IPS-15b (cell line): ENCODE data around the gene SLC25A51.
"Not testable (repeated sequence)": the region's sequence is repeated elsewhere in the genome, so short reads cannot be mapped to it uniquely, and the experiment has no call there.

Experiments
- H3K27me3 ChIP-seq: one replicate; pipeline ENCODE4 v1.6.1; 2013; ENCODE audit warnings: low read length; ENCODE audit not compliant: control insufficient read depth, insufficient read depth
- H3K36me3 ChIP-seq: one replicate; pipeline ENCODE4 v1.6.1; 2013; ENCODE audit warnings: low read length; ENCODE audit not compliant: control insufficient read depth, insufficient read depth
- H3K4me1 ChIP-seq: one replicate; pipeline ENCODE4 v1.6.1; 2013; ENCODE audit warnings: mild to moderate bottlenecking, low read length; ENCODE audit not compliant: control insufficient read depth, insufficient read depth
- H3K4me3 ChIP-seq: one replicate; pipeline ENCODE4 v1.5.1; 2013; ENCODE audit warnings: low read depth, low read length
- H3K9ac ChIP-seq: one replicate; pipeline ENCODE4 v1.6.1; 2013; ENCODE audit warnings: low read depth, mild to moderate bottlenecking, low read length
- H3K9me3 ChIP-seq: one replicate; pipeline ENCODE4 v1.6.1; 2013; ENCODE audit warnings: mild to moderate bottlenecking, low read length; ENCODE audit not compliant: control insufficient read depth, insufficient read depth

Gene SLC25A51

DNA sequence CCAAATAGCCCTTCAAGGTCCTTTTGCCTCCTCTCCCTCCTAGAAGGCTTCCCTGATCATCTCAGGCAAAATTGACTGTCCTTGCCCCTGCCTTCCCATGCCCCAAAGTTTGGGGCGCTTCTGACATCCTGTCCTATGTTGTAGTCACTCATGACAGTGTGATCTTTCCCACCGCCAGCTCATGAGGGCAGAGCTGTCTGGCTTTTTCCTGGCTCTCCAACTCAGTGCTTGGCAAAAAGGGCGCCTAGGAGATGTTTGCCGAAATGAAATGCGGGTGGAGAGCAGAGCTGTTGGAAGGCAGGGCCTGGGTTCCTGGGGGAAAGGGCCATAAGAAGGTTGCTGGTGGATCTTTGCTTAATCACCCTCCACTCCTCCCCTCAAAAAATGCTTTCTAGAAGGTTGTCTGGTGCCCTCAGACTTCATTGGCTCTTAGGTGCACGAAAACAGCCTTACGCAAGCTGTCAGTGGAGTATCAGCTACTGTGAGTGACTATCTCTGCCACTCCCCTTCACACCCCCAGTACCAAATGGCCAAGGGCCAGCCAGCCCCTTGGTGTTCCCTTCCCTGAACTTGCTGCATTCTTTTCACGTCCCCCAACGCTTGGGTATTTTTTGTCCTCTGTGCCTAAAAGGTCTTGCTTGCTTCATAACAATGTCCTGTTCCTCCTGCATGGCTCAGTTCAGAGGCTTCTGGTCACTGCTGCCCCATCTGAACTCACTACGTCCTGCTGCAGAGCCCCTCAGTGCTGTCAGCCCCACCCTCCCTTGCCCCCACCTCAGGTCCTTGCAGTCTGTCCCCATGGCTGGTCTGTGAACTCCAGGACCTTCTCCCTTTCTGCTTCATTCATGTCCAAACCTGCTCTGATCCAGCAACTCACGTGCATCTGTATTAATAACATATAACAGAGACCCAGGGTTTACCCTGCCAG, 2.6 kb upstream of the SLC25A51 start:
- Histone ChIP-seq H3K9me3 (no peaks in the 10 kb centered on the region), H3K4me3 (no peak overlapping the region), H3K27me3 (no peaks in the 10 kb centered on the region), H3K4me1 (peaks cover 6% of the 10 kb centered on the region), H3K36me3 (no peaks in the 10 kb centered on the region), H3K9ac (no peak overlapping the region)

DNA sequence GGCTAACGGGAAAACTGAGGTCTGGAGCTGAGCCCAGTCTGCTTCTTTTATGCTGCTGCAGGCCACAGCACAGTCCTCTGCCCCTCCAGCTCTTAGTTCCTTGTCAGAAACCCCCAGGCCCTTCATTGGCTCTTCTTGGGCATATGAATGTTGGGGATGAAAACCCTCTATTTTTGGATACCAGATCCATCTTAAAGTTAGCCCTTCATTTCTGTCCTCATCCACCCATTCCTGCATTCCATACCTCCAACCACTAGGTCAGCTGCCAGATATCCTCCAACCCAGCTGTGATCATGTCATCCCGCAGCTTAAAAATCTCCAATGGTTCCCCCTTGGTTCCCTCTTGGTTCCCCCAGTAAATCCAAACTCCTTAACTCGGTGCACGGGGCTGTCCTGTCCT, 1.8 kb upstream of the SLC25A51 start:
- H3K4me1 ChIP-seq = peaks cover 6% of the 10 kb centered on the region
- H3K4me3 ChIP-seq = no peak overlapping the region

DNA sequence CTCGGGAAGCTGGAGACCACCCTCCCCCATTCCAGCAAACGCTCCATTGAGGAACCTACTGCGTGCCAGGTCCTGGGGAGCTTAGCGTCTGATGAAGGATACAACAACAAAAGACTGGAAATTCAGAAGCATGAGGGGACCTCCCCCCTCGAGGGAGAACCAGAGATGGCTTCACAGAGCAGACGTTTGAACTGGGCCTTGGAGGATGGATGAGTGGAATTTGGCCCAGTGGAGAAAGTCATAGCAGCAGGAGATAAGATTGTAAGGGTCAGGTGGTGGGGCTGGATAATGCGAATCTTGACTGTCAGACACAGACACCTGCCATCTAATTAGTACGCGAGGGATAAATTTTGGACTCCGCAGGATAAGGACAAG, 1.2 kb upstream of the SLC25A51 start:
- no peaks in the 10 kb centered on the region for H3K36me3 ChIP-seq
- H3K9me3 ChIP-seq = no peaks in the 10 kb centered on the region
- peak overlapping the region; percentile 97 for H3K4me3 ChIP-seq
- peaks cover 6% of the 10 kb centered on the region for H3K4me1 ChIP-seq
- H3K27me3 ChIP-seq = no peaks in the 10 kb centered on the region
- H3K9ac ChIP-seq = no peak overlapping the region

More for the DNA sequence above, 1.8 kb upstream of the SLC25A51 start:
- no peak overlapping the region for H3K9ac ChIP-seq
- no peaks in the 10 kb centered on the region for H3K9me3 ChIP-seq
- H3K27me3 ChIP-seq = no peaks in the 10 kb centered on the region
- no peaks in the 10 kb centered on the region for H3K36me3 ChIP-seq

DNA sequence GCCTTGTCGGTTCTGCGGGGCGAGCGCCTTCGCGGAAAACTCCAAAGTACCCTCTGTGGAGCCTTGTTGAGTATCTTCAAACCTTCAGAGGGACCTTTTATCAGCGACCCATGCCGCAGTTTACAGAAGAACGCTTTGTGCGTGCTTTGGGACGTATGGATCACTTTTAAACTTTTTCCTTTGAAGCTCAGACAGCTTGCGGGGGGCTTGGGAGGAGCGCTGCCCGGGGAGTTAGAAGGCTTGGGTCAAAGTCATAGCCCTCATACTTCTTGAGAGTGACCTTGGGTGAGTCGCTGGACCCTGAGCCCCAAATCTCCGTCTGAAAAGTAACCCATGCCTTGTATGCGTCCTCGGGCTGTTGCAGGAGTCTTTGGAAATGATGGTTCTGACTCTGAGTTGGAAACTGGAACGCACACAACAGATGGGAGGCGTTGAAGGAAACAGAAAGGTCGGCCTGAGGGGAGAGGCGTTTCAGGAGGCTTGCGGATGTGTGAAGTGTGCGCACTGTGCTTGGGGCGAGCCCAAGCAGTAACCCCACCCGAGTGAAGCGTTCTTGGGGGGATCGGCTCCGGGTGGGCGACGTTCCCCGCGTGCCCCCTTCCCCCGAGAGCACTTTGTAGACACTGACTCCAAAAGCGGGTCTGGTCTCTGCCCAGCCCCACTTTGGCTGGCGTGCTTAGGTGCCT, 661 bp upstream of the SLC25A51 start:
- Histone ChIP-seq H3K9ac (peak overlapping the region; percentile 68), H3K4me3 (peak overlapping the region; percentile 97), H3K9me3 (no peaks in the 10 kb centered on the region), H3K27me3 (no peaks in the 10 kb centered on the region), H3K4me1 (peaks cover 6% of the 10 kb centered on the region), H3K36me3 (no peaks in the 10 kb centered on the region)

DNA sequence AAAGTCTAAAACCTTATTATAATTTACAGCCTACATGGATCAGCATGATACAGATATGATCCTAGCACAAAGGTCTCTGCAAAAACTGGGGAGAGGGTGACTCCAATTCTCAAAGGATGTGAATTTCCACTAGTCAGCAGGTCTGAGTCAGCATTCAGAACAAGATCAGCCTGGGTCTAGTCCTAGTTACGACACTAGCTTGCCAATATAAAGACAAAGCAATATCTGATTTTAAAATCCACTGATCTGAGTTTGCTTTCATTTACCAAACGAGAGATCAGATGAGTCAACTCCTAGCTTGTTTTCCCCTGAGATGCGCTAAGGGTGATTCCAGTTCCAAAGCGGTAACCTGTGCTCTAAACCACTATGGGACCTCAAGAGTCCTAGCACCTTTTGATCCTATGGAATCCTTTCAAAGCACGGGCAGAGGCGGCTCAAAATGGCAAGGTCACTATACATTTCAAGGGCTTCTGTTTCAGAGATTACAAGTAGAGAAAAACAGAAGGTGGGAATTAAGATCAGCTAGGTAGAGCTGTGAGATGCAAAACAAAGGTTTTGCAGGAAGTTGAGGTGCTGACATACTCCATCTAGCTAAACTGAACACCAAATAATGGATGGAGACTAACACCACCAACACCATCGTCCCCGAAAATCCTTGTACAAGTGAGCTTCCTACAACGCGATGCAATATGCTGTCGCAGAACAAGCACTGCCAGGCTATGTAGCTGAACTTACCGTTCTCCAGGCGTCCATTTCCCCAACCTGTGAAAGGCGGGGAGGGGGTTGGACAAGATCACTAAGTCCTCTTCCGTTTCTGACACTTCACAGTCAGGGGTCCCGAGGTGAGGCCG, 906 bp downstream of the SLC25A51 start:
- peak overlapping the region; percentile 97 for H3K4me3 ChIP-seq
- H3K9ac ChIP-seq = peak overlapping the region; percentile 76
- H3K4me1 ChIP-seq = peaks cover 6% of the 10 kb centered on the region
- no peaks in the 10 kb centered on the region for H3K9me3 ChIP-seq
- H3K27me3 ChIP-seq = no peaks in the 10 kb centered on the region
- H3K36me3 ChIP-seq = no peaks in the 10 kb centered on the region

DNA sequence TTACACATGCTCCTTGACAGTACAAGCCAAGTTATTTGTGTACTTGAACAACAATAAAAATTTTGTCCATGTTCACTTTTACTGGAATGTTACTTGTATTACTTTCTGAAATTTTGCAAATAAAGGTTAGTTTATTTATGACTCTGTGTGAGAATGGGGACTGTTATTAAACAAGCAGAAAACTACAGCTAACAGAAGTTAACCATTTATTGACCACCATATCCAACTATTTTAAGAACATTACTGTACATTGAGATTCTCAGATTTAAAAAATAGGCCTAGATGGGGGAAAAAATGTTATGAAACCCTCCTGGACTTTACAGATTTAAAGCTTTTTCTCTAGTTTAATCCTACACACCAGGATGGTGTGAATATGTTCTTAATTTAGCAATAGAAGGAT, 1.8 kb downstream of the SLC25A51 start:
- Histone ChIP-seq H3K4me3 (no peak overlapping the region), H3K36me3 (peaks cover 4% of the 10 kb centered on the region), H3K4me1 (peaks cover 6% of the 10 kb centered on the region), H3K27me3 (no peaks in the 10 kb centered on the region), H3K9me3 (no peaks in the 10 kb centered on the region), H3K9ac (no peak overlapping the region)

DNA sequence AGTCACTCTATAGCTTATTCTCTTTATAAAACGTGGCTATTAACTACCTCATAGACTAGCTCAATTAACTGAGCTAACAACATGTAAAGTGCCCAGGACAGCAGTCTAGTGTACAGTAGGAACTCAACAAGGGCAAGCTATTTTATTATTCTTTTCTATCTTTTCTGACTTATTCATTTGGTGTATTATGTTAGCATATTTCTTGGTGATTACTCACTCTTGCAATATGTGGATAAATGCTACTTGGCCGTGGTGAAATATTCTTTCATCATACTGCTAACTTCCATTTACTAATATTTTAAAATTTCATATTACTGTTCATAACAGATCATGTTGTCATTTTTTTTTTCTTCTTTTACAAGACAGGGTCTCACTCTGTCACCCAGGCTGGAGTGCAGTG, 4.9 kb downstream of the SLC25A51 start:
- H3K27me3 ChIP-seq = no peaks in the 10 kb centered on the region
- H3K36me3 ChIP-seq = peaks cover 4% of the 10 kb centered on the region
- peaks cover 4% of the 10 kb centered on the region for H3K4me1 ChIP-seq
- no peak overlapping the region for H3K4me3 ChIP-seq
- H3K9me3 ChIP-seq = no peaks in the 10 kb centered on the region
- no peak overlapping the region for H3K9ac ChIP-seq

DNA sequence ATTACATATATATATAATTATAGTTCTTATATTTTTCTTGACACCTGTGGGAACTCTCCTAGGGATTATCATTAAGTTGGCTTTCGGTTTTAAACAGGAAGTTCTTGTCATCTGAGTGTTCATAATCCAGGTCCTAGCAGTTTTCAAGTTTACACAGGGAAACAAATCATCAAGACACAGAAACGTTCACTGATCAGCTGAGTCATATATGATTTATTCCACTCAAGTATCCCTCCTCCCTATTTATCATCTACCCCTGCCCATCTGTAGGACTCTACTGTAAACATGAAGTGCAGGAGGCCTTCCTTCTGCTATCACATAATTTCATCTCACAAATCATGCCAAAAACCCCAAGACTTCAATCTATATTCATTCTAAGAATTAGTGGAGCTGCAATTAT, 6.3 kb downstream of the SLC25A51 start:
- peaks cover 7% of the 10 kb centered on the region for H3K36me3 ChIP-seq
- no peak overlapping the region for H3K9ac ChIP-seq

DNA sequence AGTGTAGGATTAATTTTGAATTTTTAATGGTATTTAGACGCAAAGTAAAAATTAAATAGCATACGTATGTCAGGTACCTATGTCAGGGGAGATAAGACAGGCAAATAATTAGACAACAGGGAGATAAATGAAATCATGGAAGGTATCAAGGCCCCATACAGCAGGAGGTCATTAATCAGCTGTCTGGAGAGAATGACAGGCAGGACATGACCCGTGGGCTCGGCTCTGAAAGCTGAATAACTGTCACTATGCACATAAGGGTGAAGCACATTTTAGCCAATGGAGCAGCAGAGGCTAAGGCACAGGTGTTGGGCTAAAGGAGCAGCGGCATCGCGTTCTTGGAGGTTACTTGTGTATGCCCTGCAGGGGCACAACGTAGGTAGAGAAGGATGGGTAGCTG, 11.9 kb downstream of the SLC25A51 start:
- no peaks in the 10 kb centered on the region for H3K4me1 ChIP-seq
- no peak overlapping the region for H3K9ac ChIP-seq
- H3K36me3 ChIP-seq = peaks cover 3% of the 10 kb centered on the region
- H3K9me3 ChIP-seq = no peaks in the 10 kb centered on the region
- H3K4me3 ChIP-seq = no peak overlapping the region
- H3K27me3 ChIP-seq = no peaks in the 10 kb centered on the region

More for the DNA sequence above, 6.3 kb downstream of the SLC25A51 start:
- no peak overlapping the region for H3K4me3 ChIP-seq
- H3K4me1 ChIP-seq = no peaks in the 10 kb centered on the region
- H3K9me3 ChIP-seq = no peaks in the 10 kb centered on the region
- H3K27me3 ChIP-seq = no peaks in the 10 kb centered on the region

DNA sequence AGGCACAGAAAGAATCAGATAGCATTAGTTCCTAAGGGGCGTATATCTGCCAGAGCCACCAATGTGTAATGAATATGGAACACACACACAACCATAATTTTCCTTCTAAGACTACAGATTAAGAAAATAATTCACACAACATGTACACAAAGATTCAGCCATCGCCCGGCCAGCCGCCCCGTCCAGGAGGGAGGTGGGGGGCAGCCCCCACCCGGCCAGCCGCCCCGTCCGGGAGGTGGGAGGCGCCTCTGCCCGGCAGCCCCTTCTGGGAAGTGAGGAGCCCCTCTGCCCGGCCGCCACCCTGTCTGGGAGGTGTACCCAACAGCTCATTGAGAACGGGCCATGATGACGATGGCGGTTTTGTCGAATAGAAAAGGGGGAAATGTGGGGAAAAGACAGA, 12.9 kb downstream of the SLC25A51 start:
- H3K27me3 ChIP-seq, H3K36me3 ChIP-seq, H3K4me1 ChIP-seq, H3K9me3 ChIP-seq, H3K4me3 ChIP-seq, H3K9ac ChIP-seq: not testable (repeated sequence)

DNA sequence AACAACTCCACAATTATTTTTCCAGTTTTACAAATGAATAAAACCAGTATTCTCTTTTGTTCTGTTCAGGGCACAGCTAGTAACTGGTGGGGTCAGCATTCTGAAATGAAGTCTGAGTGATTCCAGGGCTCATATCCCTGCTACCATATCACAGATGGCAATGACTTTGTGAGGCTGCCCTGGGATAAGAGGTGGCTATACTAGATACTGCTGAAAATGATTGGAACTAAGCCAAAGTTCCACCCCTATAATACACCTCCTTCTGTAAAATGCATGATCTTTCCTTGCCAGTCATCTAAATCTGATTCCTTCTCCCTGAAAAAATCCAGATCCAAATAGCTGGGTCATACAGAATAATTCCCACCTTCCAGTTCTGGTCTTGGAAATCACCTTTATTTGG, 14.4 kb downstream of the SLC25A51 start:
- no peak overlapping the region for H3K4me3 ChIP-seq
- no peaks in the 10 kb centered on the region for H3K9me3 ChIP-seq
- H3K27me3 ChIP-seq = no peaks in the 10 kb centered on the region
- H3K9ac ChIP-seq = no peak overlapping the region
- H3K4me1 ChIP-seq = no peaks in the 10 kb centered on the region
- H3K36me3 ChIP-seq = peaks cover 3% of the 10 kb centered on the region
